ENCODE results near the gene IFIT3.

The IFIT3 gene

DNA sequence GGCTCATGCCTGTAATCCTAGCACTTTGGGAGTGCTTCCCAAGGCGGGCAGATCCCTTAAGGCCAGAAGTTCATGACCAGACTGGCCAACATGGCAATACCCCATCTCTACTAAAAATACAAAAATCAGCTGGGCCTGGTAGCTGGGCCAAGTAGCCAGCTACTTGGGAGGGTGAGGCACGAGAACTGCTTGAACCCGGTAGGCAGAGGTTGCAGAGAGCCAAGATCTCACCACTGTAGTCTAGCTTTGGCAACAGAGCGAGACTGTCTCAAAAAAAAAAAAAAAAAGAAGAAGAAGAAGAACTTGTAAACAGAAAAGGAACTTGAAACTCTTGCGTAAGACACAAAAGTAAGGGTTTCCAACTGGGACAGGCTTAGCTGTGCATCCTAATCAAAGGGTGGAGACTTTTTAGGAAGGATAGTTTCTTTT lies 31.6 kb upstream of the IFIT3 start:
- peaks cover 10% of the 10 kb centered on the region for H3K4me1 Mint-ChIP-seq (ENCODE audit: low read depth)
- no peak for DNase-seq (ENCODE audit: low spot score)
- peaks cover 15% of the 10 kb centered on the region for H3K9me3 Mint-ChIP-seq
- no peak overlapping the region for H3K4me3 Mint-ChIP-seq
- peaks cover 6% of the 10 kb centered on the region for H3K36me3 Mint-ChIP-seq (ENCODE audit: low read depth)
- peaks cover 20% of the 10 kb centered on the region for H3K27me3 Mint-ChIP-seq (ENCODE audit: low read depth)
- no peak overlapping the region for H3K27ac Mint-ChIP-seq

- Mint-ChIP-seq H3K4me3 (no peak overlapping the region), H3K9me3 (peaks cover 15% of the 10 kb centered on the region), H3K36me3 (ENCODE audit: low read depth) (peaks cover 6% of the 10 kb centered on the region), H3K4me1 (ENCODE audit: low read depth) (peaks cover 21% of the 10 kb centered on the region), H3K27ac (no peak overlapping the region), H3K27me3 (ENCODE audit: low read depth) (peaks cover 15% of the 10 kb centered on the region)
- DNase-seq (ENCODE audit: low spot score), result no peak
These were observed 30.4 kb upstream of the IFIT3 start for GRCh38 chr10:89297356-89297755.

- no peak for DNase-seq (ENCODE audit: low spot score)
- Mint-ChIP-seq H3K4me3 (no peak overlapping the region), H3K9me3 (peaks cover 15% of the 10 kb centered on the region), H3K4me1 (ENCODE audit: low read depth) (peaks cover 25% of the 10 kb centered on the region), H3K27ac (no peak overlapping the region), H3K27me3 (ENCODE audit: low read depth) (peaks cover 13% of the 10 kb centered on the region), H3K36me3 (ENCODE audit: low read depth) (peaks cover 6% of the 10 kb centered on the region)
These were observed 30.0 kb upstream of the IFIT3 start for GRCh38 chr10:89297791-89298190.

GRCh38 chr10:89299031-89299430 lies 28.8 kb upstream of the IFIT3 start:
- no peak for DNase-seq (ENCODE audit: low spot score)
- Mint-ChIP-seq H3K27me3 (ENCODE audit: low read depth) (peaks cover 14% of the 10 kb centered on the region), H3K36me3 (ENCODE audit: low read depth) (peaks cover 6% of the 10 kb centered on the region), H3K27ac (no peak overlapping the region), H3K9me3 (peaks cover 15% of the 10 kb centered on the region), H3K4me1 (ENCODE audit: low read depth) (peaks cover 31% of the 10 kb centered on the region), H3K4me3 (no peak overlapping the region)

DNA sequence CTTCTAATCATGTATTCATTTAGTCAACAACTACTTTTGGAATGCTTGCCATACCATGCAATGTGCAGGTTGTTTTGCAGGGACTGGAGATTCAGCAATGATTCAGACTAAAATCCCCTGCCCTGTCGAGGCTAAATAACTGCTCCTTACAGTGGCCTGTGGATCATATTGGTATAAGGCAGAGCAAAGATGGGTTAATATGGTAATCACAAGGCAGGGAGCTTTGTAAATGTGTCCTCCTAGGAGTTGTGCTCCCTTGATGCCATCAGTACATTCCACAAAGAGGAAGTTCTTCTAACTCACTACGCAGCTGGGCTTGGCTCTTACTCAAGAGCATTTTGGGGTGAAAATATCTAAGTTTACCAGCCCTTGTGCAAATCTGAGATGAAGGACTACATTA lies 26.6 kb upstream of the IFIT3 start:
- H3K4me3 Mint-ChIP-seq, result peak overlapping the region; percentile 85
- no peak for DNase-seq (ENCODE audit: low spot score)
- H3K27ac Mint-ChIP-seq, result peak overlapping the region; percentile 83
- H3K4me1 Mint-ChIP-seq (ENCODE audit: low read depth), result peaks cover 24% of the 10 kb centered on the region
- H3K36me3 Mint-ChIP-seq (ENCODE audit: low read depth), result peaks cover 6% of the 10 kb centered on the region
- H3K27me3 Mint-ChIP-seq (ENCODE audit: low read depth), result peaks cover 24% of the 10 kb centered on the region
- peaks cover 15% of the 10 kb centered on the region for H3K9me3 Mint-ChIP-seq

DNA sequence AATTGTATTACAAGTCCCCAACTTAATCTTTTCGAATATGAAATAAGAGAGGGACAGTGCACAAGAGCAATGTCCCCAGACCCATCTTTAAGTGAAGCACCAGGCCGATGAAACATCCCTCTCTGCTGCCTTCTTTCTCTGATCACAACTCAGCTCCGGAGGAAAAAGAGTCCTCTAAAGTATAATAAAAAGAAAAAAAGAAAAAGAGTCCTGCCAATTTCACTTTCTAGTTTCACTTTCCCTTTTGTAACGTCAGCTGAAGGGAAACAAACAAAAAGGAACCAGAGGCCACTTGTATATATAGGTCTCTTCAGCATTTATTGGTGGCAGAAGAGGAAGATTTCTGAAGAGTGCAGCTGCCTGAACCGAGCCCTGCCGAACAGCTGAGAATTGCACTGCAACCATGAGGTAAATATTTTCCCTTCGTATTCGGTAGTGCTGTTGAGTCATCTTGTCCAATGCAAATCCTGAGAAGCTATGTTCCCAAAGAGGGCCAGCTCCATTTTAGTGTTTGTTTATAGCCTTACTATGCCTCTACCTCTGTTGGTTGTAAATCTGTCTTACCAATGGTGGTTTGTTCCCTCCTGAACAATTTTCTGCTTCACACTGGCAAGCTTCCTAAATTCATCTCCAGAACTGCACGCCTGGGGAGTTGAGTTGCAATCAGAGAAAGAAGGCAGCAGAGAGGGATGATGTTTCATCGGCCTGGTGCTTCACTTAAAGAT lies 25.9 kb upstream of the IFIT3 start, which contains the start of gene IFIT2:
Gene IFIT2 (plus strand): TSS at position 326 of the 725 bp plus-strand sequence. CDS start 78 bp downstream, at position 404.
- peaks cover 15% of the 10 kb centered on the region for H3K9me3 Mint-ChIP-seq
- H3K36me3 Mint-ChIP-seq (ENCODE audit: low read depth), result peaks cover 6% of the 10 kb centered on the region
- H3K4me3 Mint-ChIP-seq, result peak within 1 kb of the TSS; percentile 85
- peaks cover 24% of the 10 kb centered on the region for H3K27me3 Mint-ChIP-seq (ENCODE audit: low read depth)
- peak within 1 kb of the TSS; percentile 83 for H3K27ac Mint-ChIP-seq
- peaks cover 24% of the 10 kb centered on the region for H3K4me1 Mint-ChIP-seq (ENCODE audit: low read depth)
- DNase-seq (ENCODE audit: low spot score), result peak; percentile 18

GRCh38 chr10:89302625-89303024 lies 25.2 kb upstream of the IFIT3 start:
- Mint-ChIP-seq H3K27ac (no peak overlapping the region), H3K36me3 (ENCODE audit: low read depth) (peaks cover 6% of the 10 kb centered on the region), H3K4me1 (ENCODE audit: low read depth) (peaks cover 24% of the 10 kb centered on the region), H3K27me3 (ENCODE audit: low read depth) (peaks cover 23% of the 10 kb centered on the region), H3K4me3 (peak overlapping the region; percentile 85), H3K9me3 (peaks cover 15% of the 10 kb centered on the region)
- no peak for DNase-seq (ENCODE audit: low spot score)

- Mint-ChIP-seq H3K4me3 (peak overlapping the region; percentile 85), H3K4me1 (ENCODE audit: low read depth) (peaks cover 24% of the 10 kb centered on the region), H3K9me3 (peaks cover 15% of the 10 kb centered on the region), H3K36me3 (ENCODE audit: low read depth) (peaks cover 6% of the 10 kb centered on the region), H3K27me3 (ENCODE audit: low read depth) (peaks cover 21% of the 10 kb centered on the region), H3K27ac (no peak overlapping the region)
- no peak for DNase-seq (ENCODE audit: low spot score)
These were observed 24.6 kb upstream of the IFIT3 start for GRCh38 chr10:89303161-89303560.

GRCh38 chr10:89304026-89304425 lies 23.8 kb upstream of the IFIT3 start:
- Mint-ChIP-seq H3K27me3 (ENCODE audit: low read depth) (peaks cover 21% of the 10 kb centered on the region), H3K9me3 (peaks cover 10% of the 10 kb centered on the region), H3K4me3 (no peak overlapping the region), H3K36me3 (ENCODE audit: low read depth) (peaks cover 6% of the 10 kb centered on the region), H3K4me1 (ENCODE audit: low read depth) (peaks cover 24% of the 10 kb centered on the region), H3K27ac (no peak overlapping the region)
- no peak for DNase-seq (ENCODE audit: low spot score)

DNA sequence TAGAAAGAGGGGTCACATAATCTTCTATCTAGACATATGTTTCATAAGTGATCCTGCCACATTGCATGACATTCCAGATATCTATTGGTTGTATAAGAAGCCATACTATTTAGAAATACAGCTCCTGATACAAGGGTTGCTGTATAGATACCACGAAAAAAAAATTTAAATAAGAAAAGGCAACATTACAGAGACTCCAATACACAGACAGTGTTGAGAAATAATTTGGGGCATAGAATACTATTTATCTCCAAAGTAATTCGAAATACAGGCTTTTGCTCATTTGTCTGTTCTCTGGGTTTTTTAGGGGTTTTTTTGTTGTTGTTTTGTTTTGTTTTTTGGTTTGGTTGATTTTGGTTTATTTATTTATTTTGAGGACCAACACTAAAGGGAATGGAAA lies 23.4 kb upstream of the IFIT3 start:
- Mint-ChIP-seq H3K36me3 (ENCODE audit: low read depth) (peaks cover 3% of the 10 kb centered on the region), H3K27ac (no peak overlapping the region)

GRCh38 chr10:89304925-89305324 lies 22.9 kb upstream of the IFIT3 start:
- H3K9me3 Mint-ChIP-seq, result peaks cover 1% of the 10 kb centered on the region
- no peak overlapping the region for H3K27ac Mint-ChIP-seq
- peaks cover 24% of the 10 kb centered on the region for H3K4me1 Mint-ChIP-seq (ENCODE audit: low read depth)
- no peak overlapping the region for H3K4me3 Mint-ChIP-seq
- no peak for DNase-seq (ENCODE audit: low spot score)
- peaks cover 3% of the 10 kb centered on the region for H3K36me3 Mint-ChIP-seq (ENCODE audit: low read depth)
- H3K27me3 Mint-ChIP-seq (ENCODE audit: low read depth), result peaks cover 26% of the 10 kb centered on the region

More for the DNA sequence above, 23.4 kb upstream of the IFIT3 start:
- DNase-seq (ENCODE audit: low spot score), result no peak
- Mint-ChIP-seq H3K9me3 (peaks cover 6% of the 10 kb centered on the region), H3K4me3 (no peak overlapping the region), H3K27me3 (ENCODE audit: low read depth) (peaks cover 26% of the 10 kb centered on the region), H3K4me1 (ENCODE audit: low read depth) (peaks cover 24% of the 10 kb centered on the region)

DNA sequence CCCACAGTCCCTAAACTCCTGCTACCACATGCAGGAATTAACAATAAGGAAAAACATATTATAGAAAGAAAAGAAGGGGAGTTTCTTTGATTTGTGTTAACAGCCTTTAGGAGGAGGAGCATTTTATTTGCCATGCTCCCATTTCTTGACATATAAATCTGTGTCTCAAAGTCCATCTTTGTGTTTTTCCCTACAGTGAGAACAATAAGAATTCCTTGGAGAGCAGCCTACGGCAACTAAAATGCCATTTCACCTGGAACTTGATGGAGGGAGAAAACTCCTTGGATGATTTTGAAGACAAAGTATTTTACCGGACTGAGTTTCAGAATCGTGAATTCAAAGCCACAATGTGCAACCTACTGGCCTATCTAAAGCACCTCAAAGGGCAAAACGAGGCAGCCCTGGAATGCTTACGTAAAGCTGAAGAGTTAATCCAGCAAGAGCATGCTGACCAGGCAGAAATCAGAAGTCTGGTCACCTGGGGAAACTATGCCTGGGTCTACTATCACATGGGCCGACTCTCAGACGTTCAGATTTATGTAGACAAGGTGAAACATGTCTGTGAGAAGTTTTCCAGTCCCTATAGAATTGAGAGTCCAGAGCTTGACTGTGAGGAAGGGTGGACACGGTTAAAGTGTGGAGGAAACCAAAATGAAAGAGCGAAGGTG lies 21.9 kb upstream of the IFIT3 start:
- H3K27ac Mint-ChIP-seq, result no peak overlapping the region
- peaks cover 26% of the 10 kb centered on the region for H3K27me3 Mint-ChIP-seq (ENCODE audit: low read depth)
- no peaks in the 10 kb centered on the region for H3K9me3 Mint-ChIP-seq
- H3K4me1 Mint-ChIP-seq (ENCODE audit: low read depth), result peaks cover 24% of the 10 kb centered on the region
- H3K36me3 Mint-ChIP-seq (ENCODE audit: low read depth), result peaks cover 2% of the 10 kb centered on the region
- DNase-seq (ENCODE audit: low spot score), result no peak
- no peak overlapping the region for H3K4me3 Mint-ChIP-seq

DNA sequence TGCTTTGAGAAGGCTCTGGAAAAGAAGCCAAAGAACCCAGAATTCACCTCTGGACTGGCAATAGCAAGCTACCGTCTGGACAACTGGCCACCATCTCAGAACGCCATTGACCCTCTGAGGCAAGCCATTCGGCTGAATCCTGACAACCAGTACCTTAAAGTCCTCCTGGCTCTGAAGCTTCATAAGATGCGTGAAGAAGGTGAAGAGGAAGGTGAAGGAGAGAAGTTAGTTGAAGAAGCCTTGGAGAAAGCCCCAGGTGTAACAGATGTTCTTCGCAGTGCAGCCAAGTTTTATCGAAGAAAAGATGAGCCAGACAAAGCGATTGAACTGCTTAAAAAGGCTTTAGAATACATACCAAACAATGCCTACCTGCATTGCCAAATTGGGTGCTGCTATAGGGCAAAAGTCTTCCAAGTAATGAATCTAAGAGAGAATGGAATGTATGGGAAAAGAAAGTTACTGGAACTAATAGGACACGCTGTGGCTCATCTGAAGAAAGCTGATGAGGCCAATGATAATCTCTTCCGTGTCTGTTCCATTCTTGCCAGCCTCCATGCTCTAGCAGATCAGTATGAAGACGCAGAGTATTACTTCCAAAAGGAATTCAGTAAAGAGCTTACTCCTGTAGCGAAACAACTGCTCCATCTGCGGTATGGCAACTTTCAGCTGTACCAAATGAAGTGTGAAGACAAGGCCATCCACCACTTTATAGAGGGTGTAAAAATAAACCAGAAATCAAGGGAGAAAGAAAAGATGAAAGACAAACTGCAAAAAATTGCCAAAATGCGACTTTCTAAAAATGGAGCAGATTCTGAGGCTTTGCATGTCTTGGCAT lies 21.1 kb upstream of the IFIT3 start:
- Mint-ChIP-seq H3K4me3 (no peak overlapping the region), H3K27ac (no peak overlapping the region), H3K27me3 (ENCODE audit: low read depth) (peaks cover 26% of the 10 kb centered on the region), H3K36me3 (ENCODE audit: low read depth) (no peaks in the 10 kb centered on the region), H3K9me3 (no peaks in the 10 kb centered on the region), H3K4me1 (ENCODE audit: low read depth) (peaks cover 17% of the 10 kb centered on the region)
- no peak for DNase-seq (ENCODE audit: low spot score)

DNA sequence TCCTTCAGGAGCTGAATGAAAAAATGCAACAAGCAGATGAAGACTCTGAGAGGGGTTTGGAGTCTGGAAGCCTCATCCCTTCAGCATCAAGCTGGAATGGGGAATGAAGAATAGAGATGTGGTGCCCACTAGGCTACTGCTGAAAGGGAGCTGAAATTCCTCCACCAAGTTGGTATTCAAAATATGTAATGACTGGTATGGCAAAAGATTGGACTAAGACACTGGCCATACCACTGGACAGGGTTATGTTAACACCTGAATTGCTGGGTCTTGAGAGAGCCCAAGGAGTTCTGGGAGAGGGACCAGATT lies 20.6 kb upstream of the IFIT3 start:
- no peaks in the 10 kb centered on the region for H3K9me3 Mint-ChIP-seq
- H3K36me3 Mint-ChIP-seq (ENCODE audit: low read depth), result no peaks in the 10 kb centered on the region
- no peak overlapping the region for H3K4me3 Mint-ChIP-seq
- peaks cover 11% of the 10 kb centered on the region for H3K4me1 Mint-ChIP-seq (ENCODE audit: low read depth)
- no peak for DNase-seq (ENCODE audit: low spot score)
- peaks cover 29% of the 10 kb centered on the region for H3K27me3 Mint-ChIP-seq (ENCODE audit: low read depth)
- H3K27ac Mint-ChIP-seq, result no peak overlapping the region

Data from T-helper 2 cell treated with Interferon-gamma antibody and Interleukin-4, amounts not matched to agents 5 μg/mL and 100 μg/mL, for 36 hours (primary cell).